Stimulated activated CD4-positive, alpha-beta T cell treated with anti-CD3 and anti-CD28 coated beads, Interleukin-12 subunit alpha, Interleukin-12 subunit beta, amount 100 ng/mL, for 48 hours (primary cell): ENCODE data around the gene ZP2.
"Not testable (repeated sequence)": the region's sequence is repeated elsewhere in the genome, so short reads cannot be mapped to it uniquely, and the experiment has no call there.

Experiments
- DNase-seq, 3 donors: peaks; one replicate each; pipeline ENCODE4 v3.0.0-alpha.2; 2020; ENCODE audit warnings: low read depth in 2 of 3, low spot score in 1 of 3

ZP2 gene

DNA sequence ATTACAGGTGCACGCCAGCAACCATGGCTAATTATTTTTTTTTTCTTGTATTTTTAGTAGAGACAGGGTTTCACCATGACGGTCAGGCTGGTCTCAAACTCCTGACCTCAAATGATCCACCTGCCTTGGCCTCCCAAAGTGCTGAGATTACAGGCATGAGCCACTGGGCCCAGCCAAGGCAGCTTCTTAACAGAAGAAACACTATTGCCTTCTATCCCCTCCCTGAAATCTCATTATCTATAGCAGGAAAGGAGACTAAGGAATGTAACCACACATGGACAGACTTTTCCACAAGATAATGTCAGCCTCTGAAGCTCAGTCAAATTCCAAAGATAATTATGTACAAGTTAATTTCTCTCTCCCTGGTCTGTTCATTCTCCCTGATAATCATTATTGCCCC, 5.7 kb upstream of the ZP2 start:
- no peak for DNase-seq

DNA sequence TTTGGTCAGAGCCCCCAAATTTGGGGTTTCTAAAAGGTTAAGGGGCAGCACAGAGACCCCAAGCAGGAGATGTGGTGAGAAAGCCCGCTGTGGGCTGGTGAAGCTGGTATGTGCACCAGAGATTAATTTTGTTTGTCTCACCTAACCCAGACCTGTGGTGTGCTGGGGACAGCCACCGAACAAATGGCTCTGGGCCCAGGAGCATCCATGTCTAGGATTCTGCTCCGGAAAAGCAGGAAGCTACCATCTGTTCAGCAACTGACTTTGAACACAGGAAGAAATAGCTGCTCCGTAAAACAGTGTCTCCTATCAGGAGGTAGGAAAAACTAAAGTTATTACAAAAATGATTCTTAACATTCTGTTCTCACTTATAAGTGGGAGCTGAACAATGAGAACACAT, 2.7 kb upstream of the ZP2 start:
- DNase-seq = no peak

DNA sequence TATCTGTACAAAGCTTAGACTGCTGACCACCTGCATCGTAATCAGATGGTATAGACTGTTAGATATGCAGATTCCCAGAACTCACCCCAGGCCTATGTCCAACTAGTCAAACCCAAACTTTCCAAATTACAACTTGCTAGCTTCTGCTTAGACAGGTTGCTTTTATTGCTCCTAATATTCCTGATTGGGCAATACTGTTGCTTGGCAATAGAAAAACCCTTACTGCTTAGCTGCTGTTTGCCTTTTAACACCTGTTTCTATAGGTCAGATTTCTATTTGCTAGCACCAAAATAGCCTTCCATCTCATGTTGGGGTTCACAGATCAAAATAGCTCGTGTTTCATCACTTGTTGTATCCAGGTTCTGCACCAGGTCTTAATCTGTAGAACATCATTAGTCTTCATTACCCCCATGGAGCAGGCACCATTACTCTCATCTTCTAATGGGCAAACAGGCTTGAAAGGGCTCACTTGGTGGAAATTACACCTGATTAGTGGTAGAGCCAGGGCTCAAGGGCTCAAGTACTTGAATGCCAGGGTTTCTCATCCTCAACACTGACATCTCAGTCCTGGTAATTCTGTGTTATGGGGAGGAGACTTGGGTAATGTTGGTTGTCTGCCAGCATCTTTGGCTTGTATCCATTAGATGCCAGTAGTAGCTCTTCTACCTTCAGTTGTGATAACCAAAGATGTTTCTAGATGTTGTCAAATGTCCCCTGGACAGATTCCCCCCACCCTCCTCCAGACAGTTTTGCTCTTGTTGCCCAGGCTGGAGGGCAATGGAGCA, 2.7 kb downstream of the ZP2 start:
- DNase-seq = no peak

DNA sequence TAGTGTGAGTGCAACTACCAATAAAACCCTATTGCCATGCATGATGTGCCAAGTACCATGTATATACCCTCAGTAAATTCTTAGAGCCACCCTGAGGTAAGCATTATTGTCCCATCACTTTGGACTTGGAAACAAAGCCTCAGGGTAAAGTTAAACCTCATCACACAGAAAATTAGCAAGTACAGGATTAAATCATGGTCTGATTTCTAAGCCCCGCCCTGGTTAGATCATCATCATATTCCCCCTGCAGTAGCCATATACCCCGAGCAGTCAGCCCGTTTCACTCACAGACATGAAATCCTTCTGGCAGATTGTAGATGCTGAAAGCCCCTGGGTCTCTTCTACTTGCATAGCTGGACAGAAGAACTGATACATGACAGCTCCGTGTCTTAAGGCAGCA, 4.8 kb downstream of the ZP2 start:
- DNase-seq = no peak

DNA sequence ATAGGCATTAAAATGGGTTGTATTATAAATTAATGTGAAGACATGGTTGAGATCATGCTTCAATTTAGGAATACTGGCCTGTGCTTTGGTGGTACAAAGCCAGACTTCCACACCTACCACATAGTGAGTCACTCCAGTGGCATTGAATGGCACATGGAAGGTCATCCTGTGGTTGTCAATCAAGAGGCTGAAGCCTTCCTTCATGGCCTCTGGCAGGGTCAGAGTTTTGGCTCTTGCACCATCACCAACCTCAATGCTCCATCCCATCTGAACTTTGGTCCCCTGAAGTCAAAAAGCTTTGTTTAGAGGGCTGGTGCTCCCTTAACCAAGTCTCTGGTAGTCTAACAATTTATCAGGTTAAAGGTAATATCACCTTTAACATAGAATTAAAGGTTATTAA, 6.1 kb downstream of the ZP2 start:
- no peak for DNase-seq

DNA sequence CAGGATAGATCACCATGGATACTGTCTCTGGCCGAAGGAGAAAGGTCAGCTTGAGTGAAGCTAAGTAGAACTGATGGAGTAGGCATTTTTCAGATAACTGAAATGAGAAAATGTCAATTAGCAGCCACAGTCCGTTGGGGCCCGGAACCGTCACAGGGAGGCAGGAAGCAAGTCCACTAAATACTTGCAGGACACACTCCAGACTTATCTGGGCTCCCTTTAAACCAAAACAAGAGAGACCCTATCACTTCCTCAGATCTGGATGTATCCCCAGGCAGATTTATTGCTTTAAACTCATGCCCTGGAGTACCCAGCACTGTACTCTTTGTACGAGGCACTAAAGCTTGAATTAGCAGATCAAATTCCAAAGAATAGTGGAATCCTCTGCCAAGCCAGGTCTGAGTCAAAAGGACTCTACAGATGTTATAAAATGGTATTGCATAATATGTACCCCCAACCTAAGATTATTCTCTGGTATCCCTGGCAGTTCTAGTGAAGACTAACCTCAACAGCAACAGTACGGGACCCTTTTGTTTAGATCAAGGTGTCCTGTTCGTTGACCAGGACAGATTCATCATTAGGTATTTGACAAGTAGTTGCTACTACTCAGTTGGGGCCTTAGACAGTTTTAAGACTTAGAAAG, 8.1 kb downstream of the ZP2 start:
- no peak for DNase-seq

DNA sequence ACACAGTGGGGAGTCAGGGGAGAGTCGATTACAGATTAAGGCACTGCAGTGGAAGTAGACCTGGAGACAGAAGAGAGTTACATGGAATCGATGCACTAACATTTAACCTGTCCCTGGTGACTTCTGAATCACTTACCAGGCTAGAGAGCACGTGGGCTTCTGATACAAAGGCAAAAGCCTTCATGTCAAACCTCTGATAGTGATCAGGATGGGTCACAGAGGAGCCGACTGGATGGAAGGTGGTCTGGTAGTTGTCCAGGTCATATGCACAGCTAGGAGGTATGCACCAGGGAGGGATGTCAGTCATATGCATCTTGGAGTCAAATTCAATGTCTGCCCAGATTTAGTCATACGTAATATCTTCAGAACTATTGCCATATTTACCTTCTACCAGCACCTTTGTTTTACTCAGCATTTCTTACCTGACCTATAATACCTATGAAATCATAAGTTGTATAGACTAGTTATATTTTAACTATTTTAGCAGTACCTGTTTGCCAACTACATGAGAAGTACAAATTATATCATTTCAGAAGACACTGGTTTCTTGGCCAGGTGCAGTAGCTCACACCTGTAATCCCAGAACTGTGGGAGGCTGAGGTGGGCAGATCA, 11.7 kb downstream of the ZP2 start:
- DNase-seq = no peak

DNA sequence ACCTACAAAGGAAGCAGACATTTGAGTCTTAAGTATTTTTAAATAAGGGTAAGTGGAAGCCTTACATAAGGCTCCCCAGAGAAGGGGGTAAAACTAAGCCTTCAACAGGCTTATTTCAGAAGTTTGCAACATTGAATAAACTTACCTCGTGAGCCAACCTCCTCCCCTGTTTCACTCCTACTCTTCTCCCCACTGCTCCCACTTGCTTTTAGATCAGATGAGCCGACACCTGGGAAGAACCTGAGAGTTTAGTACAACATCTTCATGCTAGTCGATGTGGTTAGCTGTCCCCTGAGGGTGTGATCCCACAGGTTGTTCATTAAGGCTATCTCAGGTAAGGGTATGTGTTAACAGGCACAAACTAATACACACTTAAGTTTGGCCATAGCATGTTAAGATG, 13.8 kb downstream of the ZP2 start:
- DNase-seq = no peak

DNA sequence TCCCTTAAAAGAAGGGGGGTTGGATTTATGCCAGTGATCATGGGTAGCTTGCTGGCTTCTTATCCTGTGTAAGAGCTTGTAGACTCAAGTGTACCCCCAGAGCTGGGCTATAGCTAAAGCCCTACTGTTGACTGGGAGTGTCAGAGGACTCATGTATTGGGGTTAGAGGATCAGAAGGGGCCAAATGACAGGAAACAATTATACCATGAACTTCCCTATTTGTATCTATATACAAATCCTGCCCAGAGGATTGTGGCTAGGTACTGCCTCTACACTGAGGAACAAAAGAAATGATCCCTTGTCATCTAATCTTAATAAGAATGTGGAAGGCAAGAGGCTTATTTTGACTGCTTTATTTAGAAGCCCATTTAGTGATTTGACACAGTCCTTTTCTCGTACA, 14.3 kb downstream of the ZP2 start:
- DNase-seq = no peak

DNA sequence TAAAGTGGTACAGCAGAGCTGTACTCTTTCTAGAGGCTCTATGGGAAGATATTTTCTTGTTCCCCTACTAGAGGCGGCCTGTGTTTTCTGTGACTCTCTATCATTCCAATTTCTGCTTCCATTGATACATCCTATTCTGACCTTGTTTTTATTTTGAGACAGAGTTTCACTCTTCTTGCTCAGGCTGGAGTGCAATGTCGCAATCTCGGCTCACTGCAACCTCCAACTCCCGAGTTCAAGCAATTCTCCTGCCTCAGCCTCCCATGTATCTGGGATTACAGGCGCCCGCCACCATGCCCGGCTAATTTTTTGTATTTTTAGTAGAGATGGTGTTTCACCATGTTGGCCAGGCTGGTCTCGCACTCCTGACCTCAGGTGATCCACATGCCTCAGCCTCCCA, 16.0 kb downstream of the ZP2 start:
- not testable (repeated sequence) for DNase-seq

DNA sequence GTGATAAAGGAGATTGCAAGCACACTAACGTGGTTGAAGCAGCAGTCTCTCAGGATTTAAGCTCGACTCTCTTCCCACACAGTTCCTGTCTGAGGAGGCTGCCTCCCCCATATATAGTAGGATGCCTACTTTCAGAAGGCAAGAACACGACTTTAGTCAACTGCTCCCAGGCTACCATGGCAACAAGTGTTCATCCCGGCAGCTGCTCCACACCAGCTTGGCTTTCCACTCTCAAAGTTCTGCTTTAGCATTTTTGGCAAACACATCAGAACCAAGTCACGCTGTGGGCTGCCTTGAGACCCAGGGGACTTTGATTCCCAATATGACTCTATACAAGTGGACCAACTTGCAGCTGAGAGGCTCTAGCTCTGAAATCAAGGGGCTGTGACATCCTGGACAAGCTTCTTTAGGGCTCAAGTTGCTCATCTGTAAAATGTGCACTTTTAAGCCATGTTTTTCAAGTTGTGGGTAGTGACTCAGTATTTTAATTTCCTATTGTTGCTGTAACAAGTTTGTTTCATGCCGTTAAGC, 16.5 kb downstream of the ZP2 start:
- DNase-seq = no peak

DNA sequence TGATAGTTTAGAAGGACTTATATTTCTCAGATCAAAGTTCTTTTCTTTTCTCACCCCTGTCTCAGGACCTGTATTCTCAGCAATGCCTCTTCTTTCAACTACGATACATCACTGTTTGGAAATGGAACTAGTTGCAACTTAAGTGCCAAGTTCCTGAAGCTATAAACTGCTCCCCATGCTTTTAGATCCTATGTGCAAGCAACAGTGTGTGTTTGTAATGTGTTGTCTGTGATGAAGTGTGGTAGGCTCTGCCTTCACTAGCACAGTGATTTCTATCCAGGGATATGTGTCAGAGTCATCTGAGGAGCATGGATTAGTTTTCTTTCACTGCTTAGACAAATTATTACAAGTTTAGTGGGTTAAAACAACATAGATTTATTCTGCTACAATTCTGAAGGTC, 18.4 kb downstream of the ZP2 start:
- DNase-seq = no peak

DNA sequence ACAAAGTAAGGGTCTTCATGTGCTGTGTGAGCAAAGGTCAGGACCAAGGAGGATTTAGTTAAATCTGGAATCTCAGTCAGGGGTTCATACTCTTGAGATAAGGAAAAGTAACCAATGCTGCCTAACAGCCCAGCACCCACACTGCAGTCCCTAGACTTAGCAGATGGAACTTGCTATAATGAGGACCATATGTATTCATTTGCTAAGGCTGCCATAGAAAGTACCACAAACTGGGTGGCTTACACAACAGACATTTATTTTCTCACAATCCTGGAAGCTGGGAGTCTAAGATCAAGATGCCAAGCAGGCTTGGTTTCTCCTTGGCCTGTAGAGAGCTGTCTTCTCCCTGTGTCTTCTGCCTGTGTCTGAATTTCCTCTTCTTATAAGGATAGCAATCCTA, 20.8 kb downstream of the ZP2 start:
- DNase-seq = no peak

DNA sequence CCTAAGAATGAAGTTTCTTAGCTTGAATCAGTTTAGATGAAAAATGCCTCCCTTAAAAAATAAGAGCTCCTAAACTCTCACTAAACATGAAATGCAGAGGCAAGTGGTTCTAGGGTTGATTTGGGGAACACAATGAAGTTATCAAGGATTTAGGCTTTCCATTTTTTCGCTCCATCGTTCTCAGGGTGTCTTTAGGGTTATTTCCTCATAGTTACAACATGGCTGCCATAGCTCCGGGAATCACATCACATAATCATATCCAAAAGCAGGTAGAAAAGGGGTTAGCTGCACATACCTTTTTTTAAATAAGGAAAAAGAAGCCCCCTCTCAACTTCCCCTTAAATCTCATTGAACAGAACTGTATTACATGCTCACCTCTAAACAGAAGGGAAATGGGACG, 21.4 kb downstream of the ZP2 start:
- DNase-seq = no peak

DNA sequence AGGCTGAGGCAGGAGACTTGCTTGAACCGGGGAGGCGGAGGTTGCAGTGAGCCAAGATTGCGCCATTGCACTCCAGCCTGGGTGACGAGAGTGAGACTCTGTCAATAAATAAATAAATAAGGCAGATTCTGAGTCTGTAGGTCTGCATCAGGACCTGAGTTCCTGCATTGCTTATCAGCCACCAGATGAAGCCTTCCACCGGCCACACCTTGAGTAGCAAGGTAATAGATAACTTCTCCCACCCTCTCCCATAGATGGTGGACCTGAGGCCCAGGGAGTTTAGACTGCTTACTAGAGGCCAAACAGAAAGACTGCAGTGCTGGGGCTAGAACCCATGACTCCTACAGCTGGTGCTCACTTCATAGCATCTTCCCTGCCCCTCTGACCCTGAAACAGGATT, 22.1 kb downstream of the ZP2 start:
- no peak for DNase-seq

DNA sequence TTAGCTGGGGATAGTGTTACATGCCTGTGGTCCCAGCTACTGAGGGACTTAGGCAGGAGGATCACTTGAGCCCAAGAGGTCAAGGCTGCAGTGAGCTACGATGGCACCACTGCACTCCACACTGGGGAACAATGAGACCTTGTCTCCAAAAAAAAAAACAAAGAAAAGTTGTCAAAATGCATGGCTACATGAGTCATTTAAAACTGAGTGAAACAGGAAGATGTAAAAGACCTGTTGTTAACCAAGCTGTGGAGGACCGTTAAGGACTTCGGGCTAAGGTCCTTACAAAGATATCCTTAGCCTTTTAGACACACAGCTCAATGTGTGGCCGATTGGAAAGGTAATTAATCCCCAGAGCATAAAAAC, 25.1 kb downstream of the ZP2 start:
- no peak for DNase-seq

DNA sequence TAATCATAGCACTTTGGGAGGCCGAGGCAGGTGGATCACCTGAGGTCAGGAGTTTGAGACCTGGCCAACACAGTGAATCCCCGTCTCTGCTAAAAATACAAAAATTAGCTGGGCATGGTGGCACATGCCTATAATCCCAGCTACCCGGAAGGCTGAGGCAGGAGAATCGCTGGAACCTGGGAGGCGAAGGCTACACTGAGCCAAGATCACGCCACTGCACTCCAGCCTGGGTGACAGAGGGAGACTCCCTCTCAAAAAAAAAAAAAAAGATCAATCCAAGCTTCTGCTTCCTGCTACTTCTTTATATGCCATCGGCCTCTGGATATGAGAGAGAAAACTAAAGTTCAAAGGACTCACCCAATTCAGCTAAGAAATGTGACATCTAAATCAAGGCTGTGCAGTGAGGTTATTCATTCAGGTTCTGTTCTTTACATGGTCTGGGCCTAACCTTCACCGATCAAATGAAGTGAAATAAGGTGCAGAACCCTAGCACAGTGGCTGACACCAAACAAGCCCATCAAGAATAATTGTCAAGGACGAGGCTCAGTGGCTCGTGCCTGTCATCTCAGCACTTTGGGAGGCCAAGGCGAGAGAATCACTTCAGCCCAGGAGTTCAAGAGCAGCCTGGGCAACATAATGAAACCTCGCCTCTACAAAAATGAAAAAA, 25.6 kb downstream of the ZP2 start:
- no peak for DNase-seq

DNA sequence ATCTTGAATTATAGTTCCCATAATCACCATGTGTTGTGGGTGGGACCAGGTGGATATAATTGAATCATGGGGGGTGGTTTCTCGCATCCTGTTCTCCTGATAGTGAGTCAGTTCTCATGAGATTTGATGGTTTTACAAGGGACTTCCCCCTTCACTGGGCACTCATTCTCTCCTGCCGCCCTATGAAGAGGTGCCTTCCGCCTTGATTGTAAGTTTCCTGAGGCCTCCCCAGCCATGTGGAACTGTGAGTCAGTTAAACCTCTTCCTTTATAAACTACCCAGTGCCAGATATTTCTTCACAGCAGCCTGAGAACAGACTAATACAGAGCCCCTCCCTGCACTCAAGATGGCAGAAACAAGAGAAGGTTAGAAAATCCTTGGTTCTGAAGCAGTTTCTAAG, 26.5 kb downstream of the ZP2 start:
- peak in 1 of 3 donors; percentile 17 for DNase-seq

DNA sequence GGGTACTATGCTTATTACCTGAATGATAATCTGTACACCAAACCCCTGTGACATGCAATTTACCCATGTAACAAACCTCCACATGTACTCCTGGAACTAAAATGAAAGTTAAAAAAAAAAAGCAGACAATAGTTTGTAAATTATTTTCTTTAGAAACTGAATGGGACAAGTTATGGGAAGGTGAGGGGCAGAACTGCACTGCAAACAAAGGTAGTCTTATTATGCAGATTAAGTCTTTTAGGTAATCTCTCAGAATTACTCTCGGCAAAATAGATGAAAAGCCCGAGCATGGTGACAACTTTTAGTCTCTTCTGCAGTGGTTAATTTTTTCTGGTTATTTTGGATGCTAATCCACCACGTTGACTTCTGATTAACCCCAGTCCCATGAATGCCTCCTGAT, 27.4 kb downstream of the ZP2 start:
- DNase-seq = no peak

DNA sequence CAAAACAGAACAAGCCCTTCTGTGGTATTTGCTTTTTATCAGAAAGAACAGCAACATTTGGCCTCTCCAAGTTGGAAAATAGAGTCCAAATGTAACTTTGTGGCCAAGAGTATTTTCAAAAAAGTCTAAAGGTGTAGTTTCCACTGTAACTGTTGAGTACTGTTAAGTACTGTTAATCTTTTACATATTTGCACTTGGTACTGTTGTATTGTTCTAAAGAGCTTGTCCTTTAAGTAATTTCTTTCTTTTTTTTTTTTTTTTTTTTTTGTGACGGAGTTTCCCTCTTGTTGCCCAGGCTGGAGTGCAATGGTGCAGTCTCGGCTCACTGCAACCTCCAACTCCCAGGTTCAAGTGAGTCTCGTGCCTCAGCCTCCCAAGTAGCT, 31.4 kb downstream of the ZP2 start:
- DNase-seq = no peak

DNA sequence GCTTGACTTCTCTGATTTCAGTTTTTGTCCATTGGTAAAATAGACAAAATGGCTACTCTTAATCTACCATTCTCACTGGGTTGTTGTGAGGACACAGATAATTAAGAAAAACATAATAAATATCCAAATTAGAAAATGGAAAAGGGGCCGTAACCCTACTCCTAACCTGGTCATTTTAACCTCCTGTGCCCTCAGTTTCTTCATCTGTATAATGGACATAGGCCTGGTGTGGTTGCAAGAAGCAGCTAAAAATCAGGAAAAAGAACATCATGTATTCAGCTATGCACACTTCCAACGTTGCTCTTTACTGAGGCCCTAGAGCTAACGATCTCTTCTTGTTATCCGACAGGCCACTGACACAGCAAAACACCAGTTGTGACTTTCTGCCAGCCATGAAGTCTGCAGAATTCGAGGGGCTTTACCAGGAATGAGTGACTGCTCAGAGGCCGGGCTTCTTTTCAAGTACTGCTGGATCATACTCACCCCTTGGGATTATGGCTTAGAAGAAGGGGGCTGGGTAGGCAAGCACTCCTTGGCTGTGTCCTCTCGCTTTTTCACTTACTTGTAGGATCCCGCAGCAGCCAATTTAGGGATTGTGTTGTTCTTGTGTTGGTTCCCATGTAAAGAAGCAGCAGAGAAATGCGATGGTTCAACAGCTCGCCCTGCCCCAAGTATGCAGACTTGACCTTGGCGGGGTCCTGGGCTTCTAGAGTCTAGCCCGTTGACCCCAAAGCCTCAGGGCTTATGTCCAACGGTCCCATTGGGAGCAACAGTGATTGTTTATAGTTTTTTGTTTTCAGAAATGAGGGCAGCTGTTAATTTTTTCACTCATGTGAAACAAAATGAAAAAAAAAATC, 32.0 kb downstream of the ZP2 start:
- no peak for DNase-seq
